HepG2 (cell line): ENCODE results near the gene ENG. TPM values are rescaled to one million over a fixed set of nuclear protein-coding genes. Genes with fewer than 3 reads are reported as not detected.

Experiments
- ARNT2 ChIP-seq: sonication (generic); formaldehyde crosslinking; IDR thresholded peaks from 2 replicates; pipeline ENCODE4 v1.8.0; 2022; ENCODE audit warnings: mild to moderate bottlenecking, low read depth, missing genetic modification reagents, moderate library complexity
- CSRNP2 ChIP-seq: sonication (generic); formaldehyde crosslinking; conservative IDR thresholded peaks from 2 replicates; pipeline ENCODE4 v1.8.0; 2022; ENCODE audit warnings: low read depth, missing genetic modification reagents
- MXI1 ChIP-seq: IDR thresholded peaks from 3 replicates; pipeline ENCODE4 v1.6.1; 2012; ENCODE audit warnings: low read depth, low read length, inconsistent platforms, borderline replicate concordance
- NAIF1 ChIP-seq: sonication (generic); formaldehyde crosslinking; IDR thresholded peaks from 2 replicates; pipeline ENCODE4 v1.5.0; 2020; ENCODE audit warnings: mild to moderate bottlenecking, missing genetic modification reagents, borderline replicate concordance
- NFIB ChIP-seq: sonication (generic); formaldehyde crosslinking; IDR thresholded peaks from 2 replicates; pipeline ENCODE4 v1.9.0; 2021; ENCODE audit warnings: missing genetic modification reagents, mild to moderate bottlenecking, borderline replicate concordance
- NR2F2 ChIP-seq: IDR thresholded peaks from 2 replicates; pipeline ENCODE4 v1.6.1; 2012; ENCODE audit warnings: low read depth, inconsistent platforms, borderline replicate concordance
- TBL1XR1 ChIP-seq: fragments of 150-350 bp; IDR thresholded peaks from 2 replicates; pipeline ENCODE4 v1.6.1; 2014; ENCODE audit warnings: borderline replicate concordance, low read length; ENCODE audit not compliant: partially characterized antibody
- TFE3 ChIP-seq: IDR thresholded peaks from 2 replicates; pipeline ENCODE4 v1.6.1; 2016
- TSC22D2 ChIP-seq: sonication (generic); formaldehyde crosslinking; IDR thresholded peaks from 2 replicates; pipeline ENCODE4 v1.5.1; 2020; ENCODE audit warnings: missing genetic modification reagents, mild to moderate bottlenecking, borderline replicate concordance
- ZNF354B ChIP-seq: sonication (generic); formaldehyde crosslinking; IDR thresholded peaks from 2 replicates; pipeline ENCODE4 v1.8.0; 2022; ENCODE audit warnings: mild to moderate bottlenecking, missing genetic modification reagents
- polyA plus RNA-seq, 8 experiments: library from polyadenylated mRNA; depleted of rRNA in 3 of 8; stranded (reverse) in 7 of 8; unstranded in 1 of 8; fragments of >200 nt; fragmentation: Illumina TruSeq in 4 of 8; extraction: Trizol in 4 of 8; gene quantifications; 2 replicates each; pipeline versions ENCODE4 v1.2.1 to v1.2.3, GENCODE V29; 2011 to 2016; ENCODE audit warnings: low read depth in 4 of 8, missing spikeins in 1 of 8, mixed read lengths in 1 of 8; ENCODE audit not compliant: insufficient read depth in 1 of 8
- total RNA-seq, 5 experiments: library from RNA; depleted of rRNA; stranded (reverse); fragments of >200 nt; fragmentation: Illumina TruSeq; extraction: Trizol; gene quantifications; 2 replicates each; pipeline ENCODE4 v1.2.3, GENCODE V29; 2016; ENCODE audit warnings: low read depth in 1 of 5
- TF ChIP-seq, protein P1 (sequence below): sonication (generic); formaldehyde crosslinking; IDR thresholded peaks from 2 replicates; pipeline ENCODE4 v1.4.0; 2020; ENCODE audit warnings: mild to moderate bottlenecking, missing genetic modification reagents
- TF ChIP-seq, protein P2 (sequence below), 2 experiments: sonication (generic) in 1 of 2; formaldehyde crosslinking in 1 of 2; IDR thresholded peaks; 2 replicates each; pipeline versions ENCODE4 v1.5.1 to v1.6.1; 2011 to 2020; ENCODE audit warnings: borderline replicate concordance in 1 of 2, low read depth in 1 of 2, low read length in 1 of 2, mild to moderate bottlenecking in 1 of 2, missing genetic modification reagents in 1 of 2, moderate library complexity in 1 of 2

The ENG gene
- total and polyA plus RNA-seq, 2 of the 13 experiments (the other 11 are each of a cell fraction or from before 2014, with no cell fraction given): 0.02 to 1.1 TPM

DNA sequence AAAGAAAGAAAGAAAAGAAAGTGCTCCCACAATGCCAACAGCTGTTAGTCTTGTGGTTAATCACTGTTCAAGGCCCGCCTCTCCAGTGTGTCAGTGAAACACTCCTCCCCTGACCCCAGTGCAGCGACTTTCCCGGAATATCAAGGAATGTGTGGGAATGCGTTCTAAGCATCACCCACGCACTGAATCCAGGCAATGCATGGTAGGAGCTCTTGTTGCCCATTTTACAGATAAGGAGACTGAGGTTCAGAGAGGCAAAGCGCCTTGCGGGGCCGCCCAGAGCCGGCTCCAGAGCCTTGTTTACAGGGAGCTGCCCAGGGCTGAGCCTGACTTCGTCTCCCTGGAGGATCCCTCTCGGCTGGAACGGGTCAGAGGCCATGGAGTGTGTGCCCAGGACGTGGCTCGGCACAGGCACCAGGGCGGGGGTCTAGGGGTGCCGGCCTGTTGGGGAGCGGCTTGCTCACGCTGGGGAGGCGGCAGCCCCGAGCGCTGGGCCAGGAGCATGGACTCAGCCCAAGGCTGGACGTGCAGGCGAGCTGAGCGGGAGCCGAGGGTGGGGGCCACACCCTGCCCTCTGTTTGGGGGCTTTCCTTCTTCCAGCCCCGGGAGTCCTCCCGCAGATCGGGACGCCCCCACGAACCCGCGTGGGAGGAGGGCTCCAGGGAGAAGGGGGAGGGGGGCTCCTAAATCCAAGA lies 44.1 kb upstream of the ENG start (continued):
- TF ChIP-seq, protein P1, sequence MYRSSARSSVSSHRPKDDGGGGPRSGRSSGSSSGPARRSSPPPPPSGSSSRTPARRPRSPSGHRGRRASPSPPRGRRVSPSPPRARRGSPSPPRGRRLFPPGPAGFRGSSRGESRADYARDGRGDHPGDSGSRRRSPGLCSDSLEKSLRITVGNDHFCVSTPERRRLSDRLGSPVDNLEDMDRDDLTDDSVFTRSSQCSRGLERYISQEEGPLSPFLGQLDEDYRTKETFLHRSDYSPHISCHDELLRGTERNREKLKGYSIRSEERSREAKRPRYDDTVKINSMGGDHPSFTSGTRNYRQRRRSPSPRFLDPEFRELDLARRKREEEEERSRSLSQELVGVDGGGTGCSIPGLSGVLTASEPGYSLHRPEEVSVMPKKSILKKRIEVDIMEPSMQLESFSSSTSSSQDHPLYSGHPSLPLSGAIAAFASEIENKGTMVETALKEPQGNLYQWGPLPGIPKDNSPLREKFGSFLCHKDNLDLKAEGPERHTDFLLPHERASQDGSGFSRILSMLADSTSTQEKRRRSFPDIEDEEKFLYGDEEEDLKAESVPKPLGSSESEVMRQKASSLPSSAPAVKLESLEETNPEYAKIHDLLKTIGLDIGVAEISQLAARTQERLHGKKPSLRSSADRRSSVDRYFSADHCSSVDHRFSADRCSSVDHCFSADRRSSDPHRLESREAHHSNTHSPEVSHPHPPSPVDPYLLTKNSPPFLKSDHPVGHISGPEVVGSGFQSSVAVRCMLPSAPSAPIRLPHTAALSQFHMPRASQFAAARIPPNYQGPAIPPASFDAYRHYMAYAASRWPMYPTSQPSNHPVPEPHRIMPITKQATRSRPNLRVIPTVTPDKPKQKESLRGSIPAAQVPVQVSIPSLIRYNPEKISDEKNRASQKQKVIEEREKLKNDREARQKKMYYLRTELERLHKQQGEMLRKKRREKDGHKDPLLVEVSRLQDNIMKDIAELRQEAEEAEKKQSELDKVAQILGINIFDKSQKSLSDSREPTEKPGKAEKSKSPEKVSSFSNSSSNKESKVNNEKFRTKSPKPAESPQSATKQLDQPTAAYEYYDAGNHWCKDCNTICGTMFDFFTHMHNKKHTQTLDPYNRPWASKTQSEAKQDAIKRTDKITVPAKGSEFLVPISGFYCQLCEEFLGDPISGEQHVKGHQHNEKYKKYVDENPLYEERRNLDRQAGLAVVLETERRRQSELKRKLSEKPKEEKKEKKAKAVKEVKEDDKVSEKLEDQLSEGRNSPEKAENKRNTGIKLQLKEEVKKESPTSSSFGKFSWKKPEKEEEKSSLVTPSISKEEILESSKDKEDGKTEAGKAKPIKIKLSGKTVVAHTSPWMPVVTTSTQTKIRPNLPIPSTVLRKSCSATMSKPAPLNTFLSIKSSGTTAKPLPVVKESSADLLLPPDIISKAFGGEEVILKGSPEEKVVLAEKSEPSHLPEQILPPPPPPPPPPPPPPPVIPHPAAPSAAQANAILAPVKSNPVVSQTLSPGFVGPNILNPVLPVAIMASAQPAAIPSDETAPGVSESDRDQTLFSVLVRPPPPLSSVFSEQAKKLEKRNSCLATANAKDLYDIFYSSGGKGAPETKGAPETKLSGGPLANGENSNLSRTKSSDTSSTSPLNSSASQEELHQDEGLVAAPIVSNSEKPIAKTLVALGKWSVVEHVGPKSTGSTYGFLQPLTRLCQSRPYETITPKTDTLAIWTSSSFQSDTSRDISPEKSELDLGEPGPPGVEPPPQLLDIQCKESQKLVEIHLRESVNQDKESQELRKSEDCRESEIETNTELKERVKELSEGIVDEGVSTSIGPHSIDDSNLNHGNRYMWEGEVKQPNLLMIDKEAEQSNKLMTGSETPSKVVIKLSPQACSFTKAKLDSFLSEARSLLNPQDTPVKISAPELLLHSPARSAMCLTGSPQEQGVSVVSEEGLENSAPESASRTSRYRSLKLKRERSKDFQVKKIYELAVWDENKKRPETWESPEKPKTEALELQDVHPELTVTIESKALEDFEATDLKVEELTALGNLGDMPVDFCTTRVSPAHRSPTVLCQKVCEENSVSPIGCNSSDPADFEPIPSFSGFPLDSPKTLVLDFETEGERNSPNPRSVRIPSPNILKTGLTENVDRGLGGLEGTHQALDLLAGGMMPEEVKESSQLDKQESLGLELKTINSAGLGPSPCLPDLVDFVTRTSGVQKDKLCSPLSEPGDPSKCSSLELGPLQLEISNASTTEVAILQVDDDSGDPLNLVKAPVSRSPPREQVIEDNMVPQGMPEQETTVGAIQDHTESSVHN (CRISPR knock-in tag): no peak
- TF ChIP-seq TFE3 (CRISPR knock-in tag): no peak
- no peak for TF ChIP-seq MXI1
- TF ChIP-seq NFIB (CRISPR knock-in tag): no peak
- TF ChIP-seq TBL1XR1: no peak
- no peak for TF ChIP-seq ZNF354B
- no peak for TF ChIP-seq NAIF1 (CRISPR knock-in tag)
- TF ChIP-seq CSRNP2 (CRISPR knock-in tag): no peak
- TF ChIP-seq TSC22D2: no peak
- TF ChIP-seq, protein P2, sequence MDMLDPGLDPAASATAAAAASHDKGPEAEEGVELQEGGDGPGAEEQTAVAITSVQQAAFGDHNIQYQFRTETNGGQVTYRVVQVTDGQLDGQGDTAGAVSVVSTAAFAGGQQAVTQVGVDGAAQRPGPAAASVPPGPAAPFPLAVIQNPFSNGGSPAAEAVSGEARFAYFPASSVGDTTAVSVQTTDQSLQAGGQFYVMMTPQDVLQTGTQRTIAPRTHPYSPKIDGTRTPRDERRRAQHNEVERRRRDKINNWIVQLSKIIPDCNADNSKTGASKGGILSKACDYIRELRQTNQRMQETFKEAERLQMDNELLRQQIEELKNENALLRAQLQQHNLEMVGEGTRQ (IDR thresholded peaks at IDR 0.05; ENCODE audit: low read depth, low read length): no peak
- TF ChIP-seq, protein P2 (CRISPR knock-in tag; IDR thresholded peaks at IDR 0.05; ENCODE audit: borderline replicate concordance): no peak
- no peak for TF ChIP-seq NR2F2
- TF ChIP-seq ARNT2: no peak; the same call in 1 of the 2 replicates
